Measurements from ENCODE around the gene TREH. TPM values are rescaled to one million over a fixed set of nuclear protein-coding genes. Genes with fewer than 3 reads are reported as not detected.

Gene TREH
- total and polyA plus RNA-seq, 7 donors = 0.46 to 1.4 (median 1.2) TPM; not detected in 4

- H3K4me1 ChIP-seq = peaks cover 0 to 61% (median 44%) of the 10 kb centered on the region in 4 donors
- H3K4me3 ChIP-seq = peak overlapping the region; percentile 34 to 80 (median 73)
- no peaks in the 10 kb centered on the region for H3K27me3 ChIP-seq
- intact Hi-C loops (cut with DNase I) = loop anchor here (2.0 kb wide), 1 partner anchor 49 kb away; no protein-coding TSS in a partner anchor
- no peaks in the 10 kb centered on the region for H3K9me3 ChIP-seq
- H3K27ac ChIP-seq = peak overlapping the region; percentile 90 to 97 (median 93)
- no peak for TF ChIP-seq POLR2A (IDR thresholded peaks at IDR 0.05)
- TF ChIP-seq CTCF (IDR thresholded peaks at IDR 0.05) = no peak
- TF ChIP-seq EP300 (IDR thresholded peaks at IDR 0.05) = no peak
- TF ChIP-seq POLR2AphosphoS5 (IDR thresholded peaks at IDR 0.05) = no peak
- H3K36me3 ChIP-seq = peaks cover 0 to 21% (median 14%) of the 10 kb centered on the region in 4 donors
- WGBS, 2 donors = 7 to 8% methylated on average over 42 of the region's 42 CpGs
- DNase-seq = peak; percentile 70
These were observed 69.2 kb downstream of the TREH start for GRCh38 chr11:118610225-118610772.

GRCh38 chr11:118609380-118610224 lies 69.8 kb downstream of the TREH start:
- intact Hi-C loops (cut with DNase I) = loop anchor here (2.0 to 5.0 kb wide), 2 partner anchors 49 to 318 kb away; partner anchors contain the start of gene BCL9L
- Histone ChIP-seq H3K27me3 (no peaks in the 10 kb centered on the region), H3K4me3 (peak overlapping the region; percentile 34 to 80 (median 73)), H3K36me3 (peaks cover 0 to 14% (median 9%) of the 10 kb centered on the region in 4 donors), H3K27ac (peak overlapping the region; percentile 90 to 97 (median 93)), H3K9me3 (no peaks in the 10 kb centered on the region), H3K4me1 (peaks cover 0 to 67% (median 51%) of the 10 kb centered on the region in 4 donors)
- WGBS, 2 donors = 3 to 13% methylated on average over 57 of the region's 57 CpGs
- peak; percentile 70 for DNase-seq
- no peak for TF ChIP-seq POLR2A (IDR thresholded peaks at IDR 0.05)
- TF ChIP-seq POLR2AphosphoS5 (IDR thresholded peaks at IDR 0.05) = peak in 2 of 4 donors; percentile 12 to 35
- TF ChIP-seq CTCF (IDR thresholded peaks at IDR 0.05) = no peak
- TF ChIP-seq EP300 (IDR thresholded peaks at IDR 0.05) = no peak

GRCh38 chr11:118608360-118609227 lies 70.9 kb downstream of the TREH start:
- peak overlapping the region; percentile 68 to 80 (median 76) for H3K4me3 ChIP-seq
- peaks cover 0 to 73% (median 58%) of the 10 kb centered on the region in 4 donors for H3K4me1 ChIP-seq
- intact Hi-C loops (cut with DNase I) = loop anchor here (1.0 to 5.0 kb wide), 2 partner anchors 27 to 319 kb away; partner anchors contain the start of gene BCL9L
- TF ChIP-seq EP300 (IDR thresholded peaks at IDR 0.05) (peak in 1 of 4 donors; percentile 34), CTCF (IDR thresholded peaks at IDR 0.05) (no peak), POLR2AphosphoS5 (IDR thresholded peaks at IDR 0.05) (peak; percentile 61 to 73 (median 65)), POLR2A (IDR thresholded peaks at IDR 0.05) (no peak)
- H3K27me3 ChIP-seq = no peaks in the 10 kb centered on the region
- H3K36me3 ChIP-seq = peaks cover 0 to 4% (median 0%) of the 10 kb centered on the region in 4 donors
- peak; percentile 95 for DNase-seq
- H3K9me3 ChIP-seq = no peaks in the 10 kb centered on the region
- 3 to 9% methylated on average over 69 of the region's 69 CpGs for WGBS, 2 donors
- H3K27ac ChIP-seq = peak overlapping the region; percentile 90 to 97 (median 93)

Measured in sigmoid colon (tissue), 7 donors.